ENCODE measurements around the gene POLR2F. TPM values are rescaled to one million over a fixed set of nuclear protein-coding genes. Genes with fewer than 3 reads are reported as not detected.

The POLR2F gene
- total and polyA plus RNA-seq, 4 donors = 21.4 to 152 (median 56.3) TPM

DNA sequence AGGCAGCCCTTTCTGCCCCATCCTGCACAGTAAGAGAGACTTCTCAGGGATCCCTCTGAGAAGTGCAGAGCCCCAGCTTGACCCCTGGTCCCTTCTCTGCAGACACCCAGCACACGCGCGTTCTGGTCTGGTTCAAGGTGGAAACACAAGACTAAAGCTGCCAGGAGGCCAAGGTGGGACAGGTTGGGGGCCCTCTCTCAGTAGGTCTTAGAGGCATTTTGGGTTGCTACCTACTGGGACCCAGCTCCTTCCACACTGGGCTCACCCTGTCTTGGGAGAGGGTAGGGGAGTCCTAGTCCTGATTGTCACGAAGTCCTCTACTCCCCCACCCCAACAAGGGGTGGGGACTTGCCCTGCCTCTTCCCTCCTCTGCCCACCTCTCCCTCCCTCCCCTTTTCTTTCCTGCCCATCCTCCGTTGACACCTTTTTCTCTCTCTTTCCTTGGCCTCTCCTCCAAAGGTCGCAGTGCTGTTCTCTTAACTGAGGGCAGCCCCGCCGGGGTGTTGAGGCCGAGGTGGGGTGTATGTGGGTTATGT is 31.6 kb downstream of the POLR2F start:
- Histone ChIP-seq H3K27me3 (ENCODE audit: control insufficient read depth in 4 of 4, insufficient read depth in 4 of 4, low read length in 3 of 4) (no peaks in the 10 kb centered on the region), H3K9ac (ENCODE audit: low read depth in 1 of 2, low read length in 2 of 2) (no peak overlapping the region), H3K36me3 (ENCODE audit: control insufficient read depth in 4 of 4, insufficient read depth in 3 of 4, low read depth in 1 of 4, low read length in 3 of 4) (no peaks in the 10 kb centered on the region), H3K9me3 (ENCODE audit: control insufficient read depth in 4 of 4, low read length in 3 of 4) (no peaks in the 10 kb centered on the region), H3K4me3 (ENCODE audit: low read depth in 1 of 3, low read length in 3 of 3) (no peak overlapping the region), H3K27ac (ENCODE audit: low read depth in 1 of 2, low read length in 2 of 2) (no peak overlapping the region), H3K4me1 (ENCODE audit: control insufficient read depth in 4 of 4, insufficient read depth in 4 of 4, low read length in 3 of 4) (peaks cover 10 to 27% (median 22%) of the 10 kb centered on the region in 4 donors)
- TF ChIP-seq RXRA (IDR thresholded peaks at IDR 0.05) (no peak), TAF1 (conservative IDR thresholded peaks at IDR 0.05) (no peak), RAD21 (IDR thresholded peaks at IDR 0.05) (no peak), EGR1 (IDR thresholded peaks at IDR 0.05; ENCODE audit: low read depth in 2 of 2) (no peak), FOXA2 (IDR thresholded peaks at IDR 0.05) (no peak), GABPA (IDR thresholded peaks at IDR 0.05 in 1 of 2, conservative IDR thresholded peaks at IDR 0.05 in 1 of 2) (no peak), NR2F2 (IDR thresholded peaks at IDR 0.05) (no peak), YY1 (IDR thresholded peaks at IDR 0.05) (no peak), FOXA1 (IDR thresholded peaks at IDR 0.05) (no peak), HNF4A (conservative IDR thresholded peaks at IDR 0.05) (no peak), HNF4G (IDR thresholded peaks at IDR 0.05) (no peak)
- TF ChIP-seq, protein P1, sequence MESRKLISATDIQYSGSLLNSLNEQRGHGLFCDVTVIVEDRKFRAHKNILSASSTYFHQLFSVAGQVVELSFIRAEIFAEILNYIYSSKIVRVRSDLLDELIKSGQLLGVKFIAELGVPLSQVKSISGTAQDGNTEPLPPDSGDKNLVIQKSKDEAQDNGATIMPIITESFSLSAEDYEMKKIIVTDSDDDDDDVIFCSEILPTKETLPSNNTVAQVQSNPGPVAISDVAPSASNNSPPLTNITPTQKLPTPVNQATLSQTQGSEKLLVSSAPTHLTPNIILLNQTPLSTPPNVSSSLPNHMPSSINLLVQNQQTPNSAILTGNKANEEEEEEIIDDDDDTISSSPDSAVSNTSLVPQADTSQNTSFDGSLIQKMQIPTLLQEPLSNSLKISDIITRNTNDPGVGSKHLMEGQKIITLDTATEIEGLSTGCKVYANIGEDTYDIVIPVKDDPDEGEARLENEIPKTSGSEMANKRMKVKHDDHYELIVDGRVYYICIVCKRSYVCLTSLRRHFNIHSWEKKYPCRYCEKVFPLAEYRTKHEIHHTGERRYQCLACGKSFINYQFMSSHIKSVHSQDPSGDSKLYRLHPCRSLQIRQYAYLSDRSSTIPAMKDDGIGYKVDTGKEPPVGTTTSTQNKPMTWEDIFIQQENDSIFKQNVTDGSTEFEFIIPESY (IDR thresholded peaks at IDR 0.05) = no peak
- TF ChIP-seq, protein P2, sequence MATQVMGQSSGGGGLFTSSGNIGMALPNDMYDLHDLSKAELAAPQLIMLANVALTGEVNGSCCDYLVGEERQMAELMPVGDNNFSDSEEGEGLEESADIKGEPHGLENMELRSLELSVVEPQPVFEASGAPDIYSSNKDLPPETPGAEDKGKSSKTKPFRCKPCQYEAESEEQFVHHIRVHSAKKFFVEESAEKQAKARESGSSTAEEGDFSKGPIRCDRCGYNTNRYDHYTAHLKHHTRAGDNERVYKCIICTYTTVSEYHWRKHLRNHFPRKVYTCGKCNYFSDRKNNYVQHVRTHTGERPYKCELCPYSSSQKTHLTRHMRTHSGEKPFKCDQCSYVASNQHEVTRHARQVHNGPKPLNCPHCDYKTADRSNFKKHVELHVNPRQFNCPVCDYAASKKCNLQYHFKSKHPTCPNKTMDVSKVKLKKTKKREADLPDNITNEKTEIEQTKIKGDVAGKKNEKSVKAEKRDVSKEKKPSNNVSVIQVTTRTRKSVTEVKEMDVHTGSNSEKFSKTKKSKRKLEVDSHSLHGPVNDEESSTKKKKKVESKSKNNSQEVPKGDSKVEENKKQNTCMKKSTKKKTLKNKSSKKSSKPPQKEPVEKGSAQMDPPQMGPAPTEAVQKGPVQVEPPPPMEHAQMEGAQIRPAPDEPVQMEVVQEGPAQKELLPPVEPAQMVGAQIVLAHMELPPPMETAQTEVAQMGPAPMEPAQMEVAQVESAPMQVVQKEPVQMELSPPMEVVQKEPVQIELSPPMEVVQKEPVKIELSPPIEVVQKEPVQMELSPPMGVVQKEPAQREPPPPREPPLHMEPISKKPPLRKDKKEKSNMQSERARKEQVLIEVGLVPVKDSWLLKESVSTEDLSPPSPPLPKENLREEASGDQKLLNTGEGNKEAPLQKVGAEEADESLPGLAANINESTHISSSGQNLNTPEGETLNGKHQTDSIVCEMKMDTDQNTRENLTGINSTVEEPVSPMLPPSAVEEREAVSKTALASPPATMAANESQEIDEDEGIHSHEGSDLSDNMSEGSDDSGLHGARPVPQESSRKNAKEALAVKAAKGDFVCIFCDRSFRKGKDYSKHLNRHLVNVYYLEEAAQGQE (IDR thresholded peaks at IDR 0.05) = no peak
- TF ChIP-seq, protein P3, sequence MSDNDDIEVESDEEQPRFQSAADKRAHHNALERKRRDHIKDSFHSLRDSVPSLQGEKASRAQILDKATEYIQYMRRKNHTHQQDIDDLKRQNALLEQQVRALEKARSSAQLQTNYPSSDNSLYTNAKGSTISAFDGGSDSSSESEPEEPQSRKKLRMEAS (IDR thresholded peaks at IDR 0.05) = no peak
- WGBS = 94% methylated on average over 9 of the region's 9 CpGs
- no peak for DNase-seq (ENCODE audit: low spot score)

DNA sequence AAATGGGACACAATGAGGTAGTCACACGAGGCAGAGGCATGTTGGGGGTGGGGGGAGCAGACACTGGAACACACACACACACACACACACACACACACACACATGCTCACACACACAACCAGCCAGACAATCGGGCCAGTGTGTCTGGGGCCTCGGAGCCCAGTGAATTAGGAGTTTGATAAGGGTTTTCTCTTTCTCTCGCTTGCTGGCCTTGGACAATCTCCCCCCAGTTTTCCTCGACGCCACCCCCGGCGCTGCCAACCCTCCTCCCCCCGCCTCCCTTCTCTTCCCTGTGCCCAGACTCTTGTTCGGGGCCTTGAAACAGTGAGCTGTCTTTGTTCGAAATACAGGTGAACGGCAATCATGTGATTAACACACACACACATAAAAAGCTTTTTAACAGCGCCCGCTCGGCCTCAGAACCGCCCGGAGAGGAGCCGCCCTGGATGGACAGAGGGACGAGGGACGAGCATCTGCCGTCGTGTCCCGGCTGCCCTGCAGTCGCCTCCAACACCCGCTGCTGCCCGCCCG is 32.3 kb downstream of the POLR2F start:
- Histone ChIP-seq H3K9me3 (ENCODE audit: control insufficient read depth in 4 of 4, low read length in 3 of 4) (no peaks in the 10 kb centered on the region), H3K4me1 (ENCODE audit: control insufficient read depth in 4 of 4, insufficient read depth in 4 of 4, low read length in 3 of 4) (peaks cover 8 to 22% (median 18%) of the 10 kb centered on the region in 4 donors), H3K27ac (ENCODE audit: low read depth in 1 of 2, low read length in 2 of 2) (no peak overlapping the region), H3K36me3 (ENCODE audit: control insufficient read depth in 4 of 4, insufficient read depth in 3 of 4, low read depth in 1 of 4, low read length in 3 of 4) (no peaks in the 10 kb centered on the region), H3K9ac (ENCODE audit: low read depth in 1 of 2, low read length in 2 of 2) (no peak overlapping the region), H3K27me3 (ENCODE audit: control insufficient read depth in 4 of 4, insufficient read depth in 4 of 4, low read length in 3 of 4) (no peaks in the 10 kb centered on the region), H3K4me3 (ENCODE audit: low read depth in 1 of 3, low read length in 3 of 3) (no peak overlapping the region)
- TF ChIP-seq FOXA1 (IDR thresholded peaks at IDR 0.05) (no peak), RXRA (IDR thresholded peaks at IDR 0.05) (no peak), FOXA2 (IDR thresholded peaks at IDR 0.05) (no peak), RAD21 (IDR thresholded peaks at IDR 0.05) (no peak)
- TF ChIP-seq, protein P4, sequence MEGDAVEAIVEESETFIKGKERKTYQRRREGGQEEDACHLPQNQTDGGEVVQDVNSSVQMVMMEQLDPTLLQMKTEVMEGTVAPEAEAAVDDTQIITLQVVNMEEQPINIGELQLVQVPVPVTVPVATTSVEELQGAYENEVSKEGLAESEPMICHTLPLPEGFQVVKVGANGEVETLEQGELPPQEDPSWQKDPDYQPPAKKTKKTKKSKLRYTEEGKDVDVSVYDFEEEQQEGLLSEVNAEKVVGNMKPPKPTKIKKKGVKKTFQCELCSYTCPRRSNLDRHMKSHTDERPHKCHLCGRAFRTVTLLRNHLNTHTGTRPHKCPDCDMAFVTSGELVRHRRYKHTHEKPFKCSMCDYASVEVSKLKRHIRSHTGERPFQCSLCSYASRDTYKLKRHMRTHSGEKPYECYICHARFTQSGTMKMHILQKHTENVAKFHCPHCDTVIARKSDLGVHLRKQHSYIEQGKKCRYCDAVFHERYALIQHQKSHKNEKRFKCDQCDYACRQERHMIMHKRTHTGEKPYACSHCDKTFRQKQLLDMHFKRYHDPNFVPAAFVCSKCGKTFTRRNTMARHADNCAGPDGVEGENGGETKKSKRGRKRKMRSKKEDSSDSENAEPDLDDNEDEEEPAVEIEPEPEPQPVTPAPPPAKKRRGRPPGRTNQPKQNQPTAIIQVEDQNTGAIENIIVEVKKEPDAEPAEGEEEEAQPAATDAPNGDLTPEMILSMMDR (IDR thresholded peaks at IDR 0.05; ENCODE audit: low read depth, low read length, missing input control) = no peak
- TF ChIP-seq, protein P1 (IDR thresholded peaks at IDR 0.05) = no peak
- TF ChIP-seq, protein P2 (IDR thresholded peaks at IDR 0.05) = no peak
- 94% methylated on average over 27 of the region's 27 CpGs for WGBS
- no peak for DNase-seq (ENCODE audit: low spot score)
